ENCODE data around the gene PDE9A. TPM values are rescaled to one million over a fixed set of nuclear protein-coding genes. Genes with fewer than 3 reads are reported as not detected.

PDE9A gene
- total and polyA plus RNA-seq, 10 donors: 7.9 to 45.5 (median 23.8) TPM

DNA sequence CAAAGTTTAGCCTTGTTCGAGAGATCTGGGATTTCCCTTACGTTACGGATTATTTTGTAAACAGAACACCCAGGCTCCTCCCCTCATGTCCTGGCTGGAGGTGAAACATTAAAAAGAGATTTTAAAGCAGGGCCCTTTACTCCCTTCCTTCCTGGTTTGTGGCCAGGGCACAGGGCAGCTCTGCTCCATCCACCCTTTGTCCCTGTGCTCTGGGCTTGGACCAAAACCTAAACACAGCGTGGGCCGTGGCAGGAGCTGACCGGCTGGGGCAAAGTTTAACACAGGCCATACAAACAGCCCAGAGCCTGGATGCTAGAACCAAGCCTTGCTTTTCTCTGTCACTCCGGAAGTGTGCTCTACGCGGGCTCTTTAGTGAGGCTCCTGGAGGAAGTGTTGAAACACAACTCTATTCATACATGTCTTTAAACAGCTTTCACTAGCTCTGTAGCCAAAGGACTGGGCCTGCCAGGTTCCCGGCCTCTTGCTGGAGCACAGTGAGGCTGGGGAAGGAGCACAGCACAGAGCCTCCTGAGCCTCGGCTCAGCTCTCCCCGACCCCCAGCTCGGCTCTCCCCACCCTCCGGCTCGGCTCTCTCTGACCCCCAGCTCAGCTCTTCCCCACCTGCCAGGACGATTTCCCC is 84.7 kb downstream of the PDE9A start:
- Histone ChIP-seq H3K4me3 (peak overlapping the region in 2 of 8 donors; percentile 4 to 31), H3K27me3 (replicated peaks in 1 of 7) (no peaks in the 10 kb centered on the region), H3K36me3 (peaks cover 0 to 21% (median 3%) of the 10 kb centered on the region in 6 donors), H3K27ac (peak overlapping the region; percentile 52 to 91 (median 82)), H3K4me1 (peaks cover 9 to 48% (median 33%) of the 10 kb centered on the region in 6 donors), H3K9me3 (no peaks in the 10 kb centered on the region)
- TF ChIP-seq CTCF (IDR thresholded peaks at IDR 0.05 in 8 of 11, conservative IDR thresholded peaks at IDR 0.05 in 3 of 11) (no peak), POLR2AphosphoS5 (IDR thresholded peaks at IDR 0.05) (peak; percentile 57 to 81 (median 78))
- intact Hi-C loops (cut with DNase I; ENCODE audit: low total_unique reads): no loop called here
- WGBS, 5 donors: 6 to 76% (median 37%) methylated on average over 16 of the region's 16 CpGs
- peak; percentile 87 for DNase-seq

- Histone ChIP-seq H3K9me3 (no peaks in the 10 kb centered on the region), H3K4me3 (no peak overlapping the region), H3K27me3 (replicated peaks in 1 of 7) (peaks cover 0 to 4% (median 0%) of the 10 kb centered on the region in 7 donors), H3K4me1 (peaks cover 9 to 44% (median 32%) of the 10 kb centered on the region in 6 donors), H3K27ac (peak overlapping the region in 6 of 8 donors; percentile 69 to 91 (median 88)), H3K36me3 (peaks cover 0 to 20% (median 3%) of the 10 kb centered on the region in 6 donors)
- no peak for DNase-seq
- TF ChIP-seq POLR2AphosphoS5 (IDR thresholded peaks at IDR 0.05): no peak
- TF ChIP-seq CTCF (IDR thresholded peaks at IDR 0.05 in 8 of 11, conservative IDR thresholded peaks at IDR 0.05 in 3 of 11): no peak
- no peak for TF ChIP-seq POLR2A (IDR thresholded peaks at IDR 0.05)
- 90 to 97% (median 95%) methylated on average over 13 to 21 of the region's 21 CpGs for WGBS, 5 donors
- intact Hi-C loops (cut with DNase I; ENCODE audit: low total_unique reads): no loop called here
Observed at GRCh38 chr21:42739061-42739931, 85.9 kb downstream of the PDE9A start.

- no peak overlapping the region for H3K27ac ChIP-seq
- WGBS, 5 donors: 89 to 98% (median 92%) methylated on average over 1 of the region's 1 CpG
- H3K36me3 ChIP-seq: peaks cover 0 to 20% (median 0%) of the 10 kb centered on the region in 6 donors
- intact Hi-C loops (cut with DNase I; ENCODE audit: low total_unique reads): no loop called here
- H3K27me3 ChIP-seq (replicated peaks in 1 of 7): peaks cover 0 to 4% (median 0%) of the 10 kb centered on the region in 7 donors
- no peak overlapping the region for H3K4me3 ChIP-seq
- TF ChIP-seq CTCF (IDR thresholded peaks at IDR 0.05 in 8 of 11, conservative IDR thresholded peaks at IDR 0.05 in 3 of 11) (no peak), POLR2A (IDR thresholded peaks at IDR 0.05) (no peak), POLR2AphosphoS5 (IDR thresholded peaks at IDR 0.05) (no peak)
- H3K9me3 ChIP-seq: no peaks in the 10 kb centered on the region
- no peak for DNase-seq
- peaks cover 9 to 33% (median 28%) of the 10 kb centered on the region in 6 donors for H3K4me1 ChIP-seq
Observed at GRCh38 chr21:42740405-42740909, 87.0 kb downstream of the PDE9A start.

Data from spleen (tissue), 11 donors.